DND-41 (cell line): ENCODE data around the gene GYS2.

Source experiments
- CTCF ChIP-seq: IDR thresholded peaks from 2 replicates; pipeline ENCODE4 v1.5.1; 2012; ENCODE audit warnings: borderline replicate concordance, low read length, moderate library complexity, mild to moderate bottlenecking; ENCODE audit not compliant: poor library complexity, severe bottlenecking; ENCODE audit errors: extremely low read depth
- EZH2 ChIP-seq: IDR thresholded peaks from 3 replicates; pipeline ENCODE4 v1.6.1; 2012; ENCODE audit warnings: borderline replicate concordance, low read depth, mild to moderate bottlenecking, moderate library complexity, low read length, inconsistent platforms; ENCODE audit not compliant: severe bottlenecking

DNA sequence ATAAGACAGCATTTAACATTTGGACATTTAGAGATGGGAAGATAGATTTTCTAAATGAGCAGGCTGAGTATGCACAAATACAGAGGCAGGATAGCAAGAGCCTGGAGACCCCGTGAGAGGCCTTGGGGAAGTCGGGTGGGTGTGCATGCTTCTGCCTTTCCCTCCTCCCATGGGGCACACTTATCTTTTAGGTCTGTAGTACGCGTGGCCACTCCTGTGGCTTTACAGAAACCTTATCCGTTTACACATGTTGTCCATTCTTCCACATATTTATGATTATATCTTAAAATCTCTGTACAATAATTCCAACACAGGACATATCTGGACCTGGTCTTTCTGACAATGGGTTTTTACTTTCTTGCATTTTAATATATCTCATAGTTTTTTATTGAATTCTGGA, 33.6 kb downstream of the GYS2 start:
- no peak for TF ChIP-seq CTCF
- no peak for TF ChIP-seq EZH2
